ENCODE data around the gene C1QTNF1.

Gene C1QTNF1

GRCh38 chr17:79062691-79063090 lies 38.7 kb downstream of the C1QTNF1 start:
- ATAC-seq: no peak

DNA sequence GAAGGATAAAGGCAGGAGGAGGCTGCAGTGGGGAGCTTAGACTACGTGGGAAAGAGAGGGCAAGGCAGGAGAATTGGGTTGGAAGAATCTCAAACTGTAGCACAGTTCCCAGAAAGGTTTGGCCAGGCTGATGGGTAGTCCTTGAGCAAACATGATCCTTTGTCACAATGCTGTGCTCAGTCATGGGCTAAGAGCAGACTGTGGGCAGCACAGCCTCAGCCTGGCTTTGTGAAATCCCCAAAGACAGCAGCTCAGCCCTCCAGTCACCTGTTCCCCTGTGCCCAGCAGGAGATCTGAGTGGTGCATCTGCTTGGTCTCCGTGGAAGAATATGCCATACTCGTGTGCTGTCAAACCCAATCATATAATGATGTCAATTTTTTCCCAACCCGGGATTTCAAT lies 40.1 kb downstream of the C1QTNF1 start:
- TF ChIP-seq TOX (CRISPR knock-in tag; IDR thresholded peaks at IDR 0.05; ENCODE audit: borderline replicate concordance) (no peak), ZFP30 (CRISPR knock-in tag; IDR thresholded peaks at IDR 0.05) (no peak), ZC3H10 (CRISPR knock-in tag; IDR thresholded peaks at IDR 0.05) (no peak), ZNF70 (CRISPR knock-in tag; IDR thresholded peaks at IDR 0.05) (no peak), POU6F1 (CRISPR knock-in tag; IDR thresholded peaks at IDR 0.05; ENCODE audit: borderline replicate concordance, low read depth) (no peak), CSDC2 (CRISPR knock-in tag; IDR thresholded peaks at IDR 0.05) (no peak), TCF4 (CRISPR knock-in tag; IDR thresholded peaks at IDR 0.05; ENCODE audit: borderline replicate concordance) (no peak), SNAI2 (CRISPR knock-in tag; IDR thresholded peaks at IDR 0.05) (no peak), ISL1 (CRISPR knock-in tag; IDR thresholded peaks at IDR 0.05) (no peak), ARNTL (CRISPR knock-in tag; IDR thresholded peaks at IDR 0.05; ENCODE audit: borderline replicate concordance, low read depth) (no peak), RARB (CRISPR knock-in tag; IDR thresholded peaks at IDR 0.05) (no peak)
- TF ChIP-seq, protein P1, sequence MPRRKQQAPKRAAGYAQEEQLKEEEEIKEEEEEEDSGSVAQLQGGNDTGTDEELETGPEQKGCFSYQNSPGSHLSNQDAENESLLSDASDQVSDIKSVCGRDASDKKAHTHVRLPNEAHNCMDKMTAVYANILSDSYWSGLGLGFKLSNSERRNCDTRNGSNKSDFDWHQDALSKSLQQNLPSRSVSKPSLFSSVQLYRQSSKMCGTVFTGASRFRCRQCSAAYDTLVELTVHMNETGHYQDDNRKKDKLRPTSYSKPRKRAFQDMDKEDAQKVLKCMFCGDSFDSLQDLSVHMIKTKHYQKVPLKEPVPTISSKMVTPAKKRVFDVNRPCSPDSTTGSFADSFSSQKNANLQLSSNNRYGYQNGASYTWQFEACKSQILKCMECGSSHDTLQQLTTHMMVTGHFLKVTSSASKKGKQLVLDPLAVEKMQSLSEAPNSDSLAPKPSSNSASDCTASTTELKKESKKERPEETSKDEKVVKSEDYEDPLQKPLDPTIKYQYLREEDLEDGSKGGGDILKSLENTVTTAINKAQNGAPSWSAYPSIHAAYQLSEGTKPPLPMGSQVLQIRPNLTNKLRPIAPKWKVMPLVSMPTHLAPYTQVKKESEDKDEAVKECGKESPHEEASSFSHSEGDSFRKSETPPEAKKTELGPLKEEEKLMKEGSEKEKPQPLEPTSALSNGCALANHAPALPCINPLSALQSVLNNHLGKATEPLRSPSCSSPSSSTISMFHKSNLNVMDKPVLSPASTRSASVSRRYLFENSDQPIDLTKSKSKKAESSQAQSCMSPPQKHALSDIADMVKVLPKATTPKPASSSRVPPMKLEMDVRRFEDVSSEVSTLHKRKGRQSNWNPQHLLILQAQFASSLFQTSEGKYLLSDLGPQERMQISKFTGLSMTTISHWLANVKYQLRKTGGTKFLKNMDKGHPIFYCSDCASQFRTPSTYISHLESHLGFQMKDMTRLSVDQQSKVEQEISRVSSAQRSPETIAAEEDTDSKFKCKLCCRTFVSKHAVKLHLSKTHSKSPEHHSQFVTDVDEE (CRISPR knock-in tag; IDR thresholded peaks at IDR 0.05): no peak
- TF ChIP-seq, protein P2, sequence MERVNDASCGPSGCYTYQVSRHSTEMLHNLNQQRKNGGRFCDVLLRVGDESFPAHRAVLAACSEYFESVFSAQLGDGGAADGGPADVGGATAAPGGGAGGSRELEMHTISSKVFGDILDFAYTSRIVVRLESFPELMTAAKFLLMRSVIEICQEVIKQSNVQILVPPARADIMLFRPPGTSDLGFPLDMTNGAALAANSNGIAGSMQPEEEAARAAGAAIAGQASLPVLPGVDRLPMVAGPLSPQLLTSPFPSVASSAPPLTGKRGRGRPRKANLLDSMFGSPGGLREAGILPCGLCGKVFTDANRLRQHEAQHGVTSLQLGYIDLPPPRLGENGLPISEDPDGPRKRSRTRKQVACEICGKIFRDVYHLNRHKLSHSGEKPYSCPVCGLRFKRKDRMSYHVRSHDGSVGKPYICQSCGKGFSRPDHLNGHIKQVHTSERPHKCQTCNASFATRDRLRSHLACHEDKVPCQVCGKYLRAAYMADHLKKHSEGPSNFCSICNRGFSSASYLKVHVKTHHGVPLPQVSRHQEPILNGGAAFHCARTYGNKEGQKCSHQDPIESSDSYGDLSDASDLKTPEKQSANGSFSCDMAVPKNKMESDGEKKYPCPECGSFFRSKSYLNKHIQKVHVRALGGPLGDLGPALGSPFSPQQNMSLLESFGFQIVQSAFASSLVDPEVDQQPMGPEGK (CRISPR knock-in tag; IDR thresholded peaks at IDR 0.05; ENCODE audit: borderline replicate concordance): no peak
- TF ChIP-seq, protein P3, sequence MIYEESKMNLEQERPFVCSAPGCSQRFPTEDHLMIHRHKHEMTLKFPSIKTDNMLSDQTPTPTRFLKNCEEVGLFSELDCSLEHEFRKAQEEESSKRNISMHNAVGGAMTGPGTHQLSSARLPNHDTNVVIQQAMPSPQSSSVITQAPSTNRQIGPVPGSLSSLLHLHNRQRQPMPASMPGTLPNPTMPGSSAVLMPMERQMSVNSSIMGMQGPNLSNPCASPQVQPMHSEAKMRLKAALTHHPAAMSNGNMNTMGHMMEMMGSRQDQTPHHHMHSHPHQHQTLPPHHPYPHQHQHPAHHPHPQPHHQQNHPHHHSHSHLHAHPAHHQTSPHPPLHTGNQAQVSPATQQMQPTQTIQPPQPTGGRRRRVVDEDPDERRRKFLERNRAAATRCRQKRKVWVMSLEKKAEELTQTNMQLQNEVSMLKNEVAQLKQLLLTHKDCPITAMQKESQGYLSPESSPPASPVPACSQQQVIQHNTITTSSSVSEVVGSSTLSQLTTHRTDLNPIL (CRISPR knock-in tag; IDR thresholded peaks at IDR 0.05; ENCODE audit: low read depth): no peak
- TF ChIP-seq, protein P4, sequence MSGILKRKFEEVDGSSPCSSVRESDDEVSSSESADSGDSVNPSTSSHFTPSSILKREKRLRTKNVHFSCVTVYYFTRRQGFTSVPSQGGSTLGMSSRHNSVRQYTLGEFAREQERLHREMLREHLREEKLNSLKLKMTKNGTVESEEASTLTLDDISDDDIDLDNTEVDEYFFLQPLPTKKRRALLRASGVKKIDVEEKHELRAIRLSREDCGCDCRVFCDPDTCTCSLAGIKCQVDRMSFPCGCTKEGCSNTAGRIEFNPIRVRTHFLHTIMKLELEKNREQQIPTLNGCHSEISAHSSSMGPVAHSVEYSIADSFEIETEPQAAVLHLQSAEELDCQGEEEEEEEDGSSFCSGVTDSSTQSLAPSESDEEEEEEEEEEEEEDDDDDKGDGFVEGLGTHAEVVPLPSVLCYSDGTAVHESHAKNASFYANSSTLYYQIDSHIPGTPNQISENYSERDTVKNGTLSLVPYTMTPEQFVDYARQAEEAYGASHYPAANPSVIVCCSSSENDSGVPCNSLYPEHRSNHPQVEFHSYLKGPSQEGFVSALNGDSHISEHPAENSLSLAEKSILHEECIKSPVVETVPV (CRISPR knock-in tag; IDR thresholded peaks at IDR 0.05): no peak
- ATAC-seq: no peak

More at GRCh38 chr17:79062691-79063090, 38.7 kb downstream of the C1QTNF1 start:
- TF ChIP-seq ISL1 (CRISPR knock-in tag; IDR thresholded peaks at IDR 0.05) (no peak), POU6F1 (CRISPR knock-in tag; IDR thresholded peaks at IDR 0.05; ENCODE audit: borderline replicate concordance, low read depth) (no peak), TCF4 (CRISPR knock-in tag; IDR thresholded peaks at IDR 0.05; ENCODE audit: borderline replicate concordance) (no peak), PPARA (CRISPR knock-in tag; IDR thresholded peaks at IDR 0.05; ENCODE audit: borderline replicate concordance) (no peak), RARB (CRISPR knock-in tag; IDR thresholded peaks at IDR 0.05) (no peak), GLIS3 (CRISPR knock-in tag; IDR thresholded peaks at IDR 0.05) (no peak)
- TF ChIP-seq, protein P3 (CRISPR knock-in tag; IDR thresholded peaks at IDR 0.05; ENCODE audit: low read depth): no peak

Data from SK-N-SH treated with all-trans-retinoic acid at 6 μM for 48 hours (cell line).